Epithelial cell of umbilical artery (primary cell): ENCODE data around the gene SEMA5B. TPM values are rescaled to one million over a fixed set of nuclear protein-coding genes. Genes with fewer than 3 reads are reported as not detected.

ENCODE experiments used
- total RNA-seq: library from RNA; depleted of rRNA; stranded (reverse); fragments of >200 nt; gene quantifications from 2 replicates; pipeline ENCODE4 v1.2.3, GENCODE V29; 2014

The SEMA5B gene, protein sequence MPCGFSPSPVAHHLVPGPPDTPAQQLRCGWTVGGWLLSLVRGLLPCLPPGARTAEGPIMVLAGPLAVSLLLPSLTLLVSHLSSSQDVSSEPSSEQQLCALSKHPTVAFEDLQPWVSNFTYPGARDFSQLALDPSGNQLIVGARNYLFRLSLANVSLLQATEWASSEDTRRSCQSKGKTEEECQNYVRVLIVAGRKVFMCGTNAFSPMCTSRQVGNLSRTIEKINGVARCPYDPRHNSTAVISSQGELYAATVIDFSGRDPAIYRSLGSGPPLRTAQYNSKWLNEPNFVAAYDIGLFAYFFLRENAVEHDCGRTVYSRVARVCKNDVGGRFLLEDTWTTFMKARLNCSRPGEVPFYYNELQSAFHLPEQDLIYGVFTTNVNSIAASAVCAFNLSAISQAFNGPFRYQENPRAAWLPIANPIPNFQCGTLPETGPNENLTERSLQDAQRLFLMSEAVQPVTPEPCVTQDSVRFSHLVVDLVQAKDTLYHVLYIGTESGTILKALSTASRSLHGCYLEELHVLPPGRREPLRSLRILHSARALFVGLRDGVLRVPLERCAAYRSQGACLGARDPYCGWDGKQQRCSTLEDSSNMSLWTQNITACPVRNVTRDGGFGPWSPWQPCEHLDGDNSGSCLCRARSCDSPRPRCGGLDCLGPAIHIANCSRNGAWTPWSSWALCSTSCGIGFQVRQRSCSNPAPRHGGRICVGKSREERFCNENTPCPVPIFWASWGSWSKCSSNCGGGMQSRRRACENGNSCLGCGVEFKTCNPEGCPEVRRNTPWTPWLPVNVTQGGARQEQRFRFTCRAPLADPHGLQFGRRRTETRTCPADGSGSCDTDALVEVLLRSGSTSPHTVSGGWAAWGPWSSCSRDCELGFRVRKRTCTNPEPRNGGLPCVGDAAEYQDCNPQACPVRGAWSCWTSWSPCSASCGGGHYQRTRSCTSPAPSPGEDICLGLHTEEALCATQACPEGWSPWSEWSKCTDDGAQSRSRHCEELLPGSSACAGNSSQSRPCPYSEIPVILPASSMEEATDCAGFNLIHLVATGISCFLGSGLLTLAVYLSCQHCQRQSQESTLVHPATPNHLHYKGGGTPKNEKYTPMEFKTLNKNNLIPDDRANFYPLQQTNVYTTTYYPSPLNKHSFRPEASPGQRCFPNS
- total RNA-seq = not detected in 2 replicates

GRCh38 chr3:123027292-123028232 lies at the start of gene SEMA5B:
Gene SEMA5B, minus strand, starts transcription at chr3:123027763. Its CDS starts 66,500 bp downstream, at chr3:122961263.

DNA sequence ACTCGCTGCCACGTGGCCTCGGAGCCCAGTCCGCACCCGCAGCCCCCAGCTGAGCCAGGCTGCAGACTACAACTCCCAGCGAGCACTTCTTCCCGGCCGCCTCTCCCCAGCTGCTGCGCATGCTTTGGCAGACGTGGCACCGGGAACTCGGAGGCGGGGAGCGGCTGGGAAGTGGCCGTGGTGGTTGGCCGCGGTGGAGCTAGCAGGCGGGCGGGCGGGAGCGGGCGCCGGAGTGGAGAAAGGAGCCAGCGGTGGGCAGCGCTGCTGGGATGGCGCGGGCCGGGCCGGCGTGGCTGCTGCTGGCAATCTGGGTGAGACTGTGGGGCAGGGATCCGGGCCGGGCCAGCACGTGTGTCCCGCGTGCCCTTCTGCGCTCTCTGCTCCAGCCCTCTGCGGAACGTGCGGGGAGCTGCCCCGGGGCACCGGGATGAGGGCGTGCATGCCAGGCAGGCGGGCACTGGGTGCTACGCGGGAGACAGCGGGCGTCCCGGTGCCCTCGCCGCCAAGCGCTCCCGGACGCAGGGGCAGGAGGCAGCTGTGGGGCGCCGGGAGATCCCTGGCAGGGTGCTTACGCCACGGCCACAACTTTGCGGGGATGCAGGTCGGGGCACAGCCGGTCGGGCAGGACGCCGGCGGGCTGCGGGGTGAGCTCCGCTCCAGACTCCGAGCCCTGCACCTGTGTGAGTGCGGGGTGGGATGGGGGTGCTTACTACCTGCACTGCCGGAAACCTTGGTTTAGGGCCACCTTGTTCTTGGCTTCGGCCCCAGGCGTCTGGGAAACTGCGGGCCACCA lies 39.5 kb upstream of the SEMA5B start, which contains the start of gene PDIA5:
Gene PDIA5, plus strand, starts transcription at position 130 of the 793 bp plus-strand sequence. Its CDS starts 140 bp downstream, at position 270.

Other genes with a start within 250 kb of the SEMA5B start
- gene HSPBAP1, start 233.9 kb downstream of the SEMA5B start, total RNA-seq = 5.5 and 11.6 TPM in 2 replicates
- 13.3 and 18.8 TPM in 2 replicates for gene SLC49A4, start 232.7 kb downstream of the SEMA5B start, total RNA-seq
- 44.4 and 64.6 TPM in 2 replicates for gene PDIA5, start 39.3 kb upstream of the SEMA5B start, total RNA-seq
- gene SEC22A, start 174.2 kb upstream of the SEMA5B start, total RNA-seq = 46.1 and 57.8 TPM in 2 replicates